ENCODE data around the gene TOM1.
A peak's percentile ranks its signal among the peaks of the same experiment; 100 is the strongest.

Gene TOM1

GRCh38 chr22:35310556-35311550 is 11.2 kb downstream of the TOM1 start:
- Histone ChIP-seq H3K9ac (ENCODE audit: low read depth, low read length) (no peak overlapping the region), H3K9me3 (ENCODE audit: control insufficient read depth, insufficient read depth, low read length) (no peaks in the 10 kb centered on the region), H3K27me3 (ENCODE audit: control insufficient read depth, insufficient read depth, low read length) (no peaks in the 10 kb centered on the region), H3K4me3 (ENCODE audit: low read depth, low read length) (no peak overlapping the region), H3K4me1 (ENCODE audit: control insufficient read depth, insufficient read depth, low read length) (peaks cover 2% of the 10 kb centered on the region), H3K36me3 (ENCODE audit: control insufficient read depth, insufficient read depth, low read length) (no peaks in the 10 kb centered on the region)

GRCh38 chr22:35311551-35311999 is 11.9 kb downstream of the TOM1 start:
- no peaks in the 10 kb centered on the region for H3K27me3 ChIP-seq (ENCODE audit: control insufficient read depth, insufficient read depth, low read length)
- H3K4me3 ChIP-seq (ENCODE audit: low read depth, low read length) = no peak overlapping the region
- no peak overlapping the region for H3K9ac ChIP-seq (ENCODE audit: low read depth, low read length)
- H3K4me1 ChIP-seq (ENCODE audit: control insufficient read depth, insufficient read depth, low read length) = peaks cover 2% of the 10 kb centered on the region
- no peaks in the 10 kb centered on the region for H3K9me3 ChIP-seq (ENCODE audit: control insufficient read depth, insufficient read depth, low read length)
- H3K36me3 ChIP-seq (ENCODE audit: control insufficient read depth, insufficient read depth, low read length) = no peaks in the 10 kb centered on the region

GRCh38 chr22:35312198-35313059 is 12.7 kb downstream of the TOM1 start:
- no peaks in the 10 kb centered on the region for H3K36me3 ChIP-seq (ENCODE audit: control insufficient read depth, insufficient read depth, low read length)
- H3K4me3 ChIP-seq (ENCODE audit: low read depth, low read length) = no peak overlapping the region
- H3K9ac ChIP-seq (ENCODE audit: low read depth, low read length) = no peak overlapping the region
- no peaks in the 10 kb centered on the region for H3K9me3 ChIP-seq (ENCODE audit: control insufficient read depth, insufficient read depth, low read length)
- no peaks in the 10 kb centered on the region for H3K27me3 ChIP-seq (ENCODE audit: control insufficient read depth, insufficient read depth, low read length)
- H3K4me1 ChIP-seq (ENCODE audit: control insufficient read depth, insufficient read depth, low read length) = peaks cover 2% of the 10 kb centered on the region

GRCh38 chr22:35313311-35314121 is 13.8 kb downstream of the TOM1 start:
- H3K9me3 ChIP-seq (ENCODE audit: control insufficient read depth, insufficient read depth, low read length) = no peaks in the 10 kb centered on the region
- H3K4me1 ChIP-seq (ENCODE audit: control insufficient read depth, insufficient read depth, low read length) = peaks cover 2% of the 10 kb centered on the region

GRCh38 chr22:35314161-35314942 is 14.7 kb downstream of the TOM1 start:
- no peaks in the 10 kb centered on the region for H3K9me3 ChIP-seq (ENCODE audit: control insufficient read depth, insufficient read depth, low read length)
- H3K27me3 ChIP-seq (ENCODE audit: control insufficient read depth, insufficient read depth, low read length) = no peaks in the 10 kb centered on the region
- H3K4me3 ChIP-seq (ENCODE audit: low read depth, low read length) = no peak overlapping the region
- H3K36me3 ChIP-seq (ENCODE audit: control insufficient read depth, insufficient read depth, low read length) = peaks cover 5% of the 10 kb centered on the region
- no peak overlapping the region for H3K9ac ChIP-seq (ENCODE audit: low read depth, low read length)
- H3K4me1 ChIP-seq (ENCODE audit: control insufficient read depth, insufficient read depth, low read length) = peaks cover 2% of the 10 kb centered on the region

More at GRCh38 chr22:35313311-35314121, 13.8 kb downstream of the TOM1 start:
- Histone ChIP-seq H3K4me3 (ENCODE audit: low read depth, low read length) (no peak overlapping the region), H3K27me3 (ENCODE audit: control insufficient read depth, insufficient read depth, low read length) (no peaks in the 10 kb centered on the region), H3K36me3 (ENCODE audit: control insufficient read depth, insufficient read depth, low read length) (peaks cover 5% of the 10 kb centered on the region), H3K9ac (ENCODE audit: low read depth, low read length) (no peak overlapping the region)

- Histone ChIP-seq H3K9me3 (ENCODE audit: control insufficient read depth, insufficient read depth, low read length) (no peaks in the 10 kb centered on the region), H3K4me3 (ENCODE audit: low read depth, low read length) (no peak overlapping the region), H3K36me3 (ENCODE audit: control insufficient read depth, insufficient read depth, low read length) (peaks cover 5% of the 10 kb centered on the region), H3K27me3 (ENCODE audit: control insufficient read depth, insufficient read depth, low read length) (no peaks in the 10 kb centered on the region), H3K9ac (ENCODE audit: low read depth, low read length) (peak overlapping the region; percentile 24), H3K4me1 (ENCODE audit: control insufficient read depth, insufficient read depth, low read length) (peaks cover 2% of the 10 kb centered on the region)
Measured at GRCh38 chr22:35315141-35315854, 15.6 kb downstream of the TOM1 start.

GRCh38 chr22:35315855-35316745 is 16.4 kb downstream of the TOM1 start:
- Histone ChIP-seq H3K9me3 (ENCODE audit: control insufficient read depth, insufficient read depth, low read length) (no peaks in the 10 kb centered on the region), H3K36me3 (ENCODE audit: control insufficient read depth, insufficient read depth, low read length) (peaks cover 5% of the 10 kb centered on the region), H3K4me1 (ENCODE audit: control insufficient read depth, insufficient read depth, low read length) (peaks cover 2% of the 10 kb centered on the region), H3K27me3 (ENCODE audit: control insufficient read depth, insufficient read depth, low read length) (no peaks in the 10 kb centered on the region), H3K9ac (ENCODE audit: low read depth, low read length) (no peak overlapping the region), H3K4me3 (ENCODE audit: low read depth, low read length) (no peak overlapping the region)

- H3K9me3 ChIP-seq (ENCODE audit: control insufficient read depth, insufficient read depth, low read length) = no peaks in the 10 kb centered on the region
- H3K4me3 ChIP-seq (ENCODE audit: low read depth, low read length) = no peak overlapping the region
- H3K4me1 ChIP-seq (ENCODE audit: control insufficient read depth, insufficient read depth, low read length) = peaks cover 2% of the 10 kb centered on the region
- H3K9ac ChIP-seq (ENCODE audit: low read depth, low read length) = no peak overlapping the region
- H3K36me3 ChIP-seq (ENCODE audit: control insufficient read depth, insufficient read depth, low read length) = peaks cover 5% of the 10 kb centered on the region
- no peaks in the 10 kb centered on the region for H3K27me3 ChIP-seq (ENCODE audit: control insufficient read depth, insufficient read depth, low read length)
Measured at GRCh38 chr22:35316751-35317150, 17.1 kb downstream of the TOM1 start.

- no peak overlapping the region for H3K9ac ChIP-seq (ENCODE audit: low read depth, low read length)
- peaks cover 7% of the 10 kb centered on the region for H3K36me3 ChIP-seq (ENCODE audit: control insufficient read depth, insufficient read depth, low read length)
- no peak overlapping the region for H3K4me3 ChIP-seq (ENCODE audit: low read depth, low read length)
- no peaks in the 10 kb centered on the region for H3K27me3 ChIP-seq (ENCODE audit: control insufficient read depth, insufficient read depth, low read length)
- no peaks in the 10 kb centered on the region for H3K9me3 ChIP-seq (ENCODE audit: control insufficient read depth, insufficient read depth, low read length)
- peaks cover 2% of the 10 kb centered on the region for H3K4me1 ChIP-seq (ENCODE audit: control insufficient read depth, insufficient read depth, low read length)
Measured at GRCh38 chr22:35317680-35318290, 18.1 kb downstream of the TOM1 start.
